Erythroblast (primary cell): ENCODE data around the gene CDC45.

ENCODE experiments used
- GATA1 ChIP-seq: IDR thresholded peaks from 2 replicates; pipeline ENCODE4 v1.6.1; 2011; ENCODE audit warnings: low read depth, mild to moderate bottlenecking, control low read depth, low read length, moderate library complexity
- POLR2A ChIP-seq: IDR thresholded peaks from 2 replicates; pipeline ENCODE4 v1.6.1; 2011; ENCODE audit warnings: mild to moderate bottlenecking, low read length

- TF ChIP-seq POLR2A: no peak
- no peak for TF ChIP-seq GATA1
Observed at GRCh38 chr22:19499880-19500242, 20.1 kb downstream of the CDC45 start.
